Measurements from ENCODE around the gene CDCP2.
A peak's percentile ranks its signal among the peaks of the same experiment; 100 is the strongest.

The CDCP2 gene

DNA sequence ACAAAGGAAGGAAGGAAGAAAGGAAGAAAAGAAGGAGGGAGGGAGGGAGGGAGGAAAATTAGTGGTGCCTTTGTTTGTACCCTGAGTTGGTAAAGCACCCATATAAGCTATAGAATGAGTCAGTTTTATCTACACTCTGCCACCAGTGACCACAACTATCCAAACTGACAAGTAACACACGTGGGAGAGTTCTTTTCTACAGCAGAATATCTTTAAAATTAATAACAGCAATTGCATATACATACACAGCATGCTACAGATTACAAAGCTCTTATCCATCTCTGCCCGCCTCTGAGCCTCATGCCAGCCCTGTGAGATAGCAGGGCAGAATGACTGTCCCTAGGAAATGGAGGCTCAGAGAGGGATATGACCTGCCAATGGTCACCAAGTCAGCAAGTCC, 20.3 kb downstream of the CDCP2 start:
- H3K9ac ChIP-seq (ENCODE audit: low read depth, low read length): no peak overlapping the region
- no peaks in the 10 kb centered on the region for H3K9me3 ChIP-seq (ENCODE audit: insufficient read depth, low read depth, low read length)
- H3K36me3 ChIP-seq (ENCODE audit: insufficient read depth, low read depth, low read length): no peaks in the 10 kb centered on the region
- H3K4me3 ChIP-seq (ENCODE audit: low read length): no peak overlapping the region
- H3K4me1 ChIP-seq (ENCODE audit: insufficient read depth, low read length): peaks cover 22% of the 10 kb centered on the region
- no peaks in the 10 kb centered on the region; the same call in 1 of the 2 replicates for H3K27me3 ChIP-seq (ENCODE audit: insufficient read depth, low read length)
- no peak overlapping the region for H3K27ac ChIP-seq (ENCODE audit: low read length)

DNA sequence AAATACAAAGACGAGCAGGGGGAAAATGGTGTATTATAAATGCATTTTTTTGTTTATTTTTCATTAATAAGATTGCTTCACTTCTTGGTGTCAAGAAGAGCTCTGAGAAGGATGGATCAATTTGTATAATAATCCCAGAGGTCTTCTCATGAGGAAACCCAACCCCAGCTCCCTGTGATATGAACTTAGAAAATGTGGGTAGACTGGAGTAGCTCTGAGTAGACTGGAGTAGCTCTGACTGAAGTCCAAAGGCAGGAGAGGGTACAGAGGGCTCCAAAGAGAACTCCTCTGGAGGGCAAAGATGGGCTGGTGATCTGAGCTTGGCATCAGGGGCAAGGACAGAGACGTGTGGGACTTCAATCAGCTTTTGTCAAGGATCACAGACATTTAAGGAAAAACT, 21.4 kb downstream of the CDCP2 start:
- Histone ChIP-seq H3K4me3 (ENCODE audit: low read length) (no peak overlapping the region), H3K27ac (ENCODE audit: low read length) (no peak overlapping the region), H3K9ac (ENCODE audit: low read depth, low read length) (no peak overlapping the region), H3K36me3 (ENCODE audit: insufficient read depth, low read depth, low read length) (no peaks in the 10 kb centered on the region), H3K27me3 (ENCODE audit: insufficient read depth, low read length) (no peaks in the 10 kb centered on the region; the same call in 1 of the 2 replicates), H3K9me3 (ENCODE audit: insufficient read depth, low read depth, low read length) (no peaks in the 10 kb centered on the region), H3K4me1 (ENCODE audit: insufficient read depth, low read length) (peaks cover 13% of the 10 kb centered on the region; the same call in 1 of the 2 replicates)

DNA sequence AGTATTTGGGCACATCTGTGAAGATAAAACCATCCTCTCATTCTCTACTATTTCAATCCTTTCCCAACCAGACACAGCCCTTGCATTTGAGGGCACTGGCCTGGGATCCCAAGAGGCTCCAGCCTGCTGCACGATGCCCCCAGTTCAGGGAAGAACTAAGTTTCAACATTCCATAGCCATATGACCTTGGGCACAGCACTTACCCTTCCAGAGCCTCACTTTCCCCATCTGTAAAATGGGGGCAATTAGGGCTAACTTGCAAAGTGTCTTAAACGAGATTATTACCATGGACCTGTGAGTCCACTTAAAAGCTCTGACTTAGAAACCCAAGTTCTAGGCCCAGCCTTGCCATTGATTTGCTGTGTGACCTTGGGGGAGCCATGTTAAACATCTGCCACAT, 22.9 kb downstream of the CDCP2 start:
- H3K27me3 ChIP-seq (ENCODE audit: insufficient read depth, low read length): no peaks in the 10 kb centered on the region; the same call in 1 of the 2 replicates
- H3K9me3 ChIP-seq (ENCODE audit: insufficient read depth, low read depth, low read length): no peaks in the 10 kb centered on the region
- H3K36me3 ChIP-seq (ENCODE audit: insufficient read depth, low read depth, low read length): no peaks in the 10 kb centered on the region
- H3K4me1 ChIP-seq (ENCODE audit: insufficient read depth, low read length): no peaks in the 10 kb centered on the region
- H3K9ac ChIP-seq (ENCODE audit: low read depth, low read length): no peak overlapping the region
- no peak overlapping the region for H3K4me3 ChIP-seq (ENCODE audit: low read length)
- H3K27ac ChIP-seq (ENCODE audit: low read length): no peak overlapping the region

DNA sequence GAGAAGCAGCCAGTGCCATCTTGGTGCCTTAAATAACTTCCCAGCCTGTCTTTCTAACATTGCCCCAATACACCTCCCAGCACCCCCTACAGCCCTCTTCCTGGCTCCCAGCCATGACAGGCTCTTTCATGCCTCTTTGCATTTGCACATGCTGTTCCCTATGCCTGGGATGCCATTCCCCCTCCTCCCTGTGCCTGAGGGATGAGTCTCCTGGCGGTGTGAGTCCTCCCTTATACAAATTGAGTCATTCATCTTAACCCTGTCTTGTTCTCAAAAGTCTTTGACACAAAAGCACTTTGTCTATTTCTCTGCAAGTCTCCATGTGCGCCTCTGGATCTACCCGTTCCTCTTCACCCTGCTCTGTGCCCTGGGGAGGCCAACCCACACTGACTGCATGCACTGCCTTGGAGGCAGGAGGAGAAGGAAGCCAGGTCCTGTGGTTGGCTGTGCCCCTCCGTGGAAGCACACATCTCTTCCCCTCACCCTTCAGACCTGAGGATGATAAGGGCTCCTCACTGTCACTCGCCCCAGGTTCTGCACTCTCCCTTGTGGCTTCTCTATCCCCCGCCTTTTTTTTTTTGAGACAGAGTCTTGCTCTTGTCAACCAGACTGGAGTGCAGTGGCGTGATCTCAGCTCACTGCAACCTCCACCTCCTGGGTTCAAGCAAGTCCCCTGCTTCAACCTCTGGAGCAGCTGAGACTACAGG, 25.1 kb downstream of the CDCP2 start:
- H3K36me3 ChIP-seq (ENCODE audit: insufficient read depth, low read depth, low read length): no peaks in the 10 kb centered on the region
- H3K27ac ChIP-seq (ENCODE audit: low read length): no peak overlapping the region
- peaks cover 12% of the 10 kb centered on the region for H3K27me3 ChIP-seq (ENCODE audit: insufficient read depth, low read length)
- no peaks in the 10 kb centered on the region for H3K9me3 ChIP-seq (ENCODE audit: insufficient read depth, low read depth, low read length)
- peaks cover 3% of the 10 kb centered on the region; the same call in 1 of the 2 replicates for H3K4me1 ChIP-seq (ENCODE audit: insufficient read depth, low read length)
- H3K4me3 ChIP-seq (ENCODE audit: low read length): no peak overlapping the region
- H3K9ac ChIP-seq (ENCODE audit: low read depth, low read length): no peak overlapping the region

DNA sequence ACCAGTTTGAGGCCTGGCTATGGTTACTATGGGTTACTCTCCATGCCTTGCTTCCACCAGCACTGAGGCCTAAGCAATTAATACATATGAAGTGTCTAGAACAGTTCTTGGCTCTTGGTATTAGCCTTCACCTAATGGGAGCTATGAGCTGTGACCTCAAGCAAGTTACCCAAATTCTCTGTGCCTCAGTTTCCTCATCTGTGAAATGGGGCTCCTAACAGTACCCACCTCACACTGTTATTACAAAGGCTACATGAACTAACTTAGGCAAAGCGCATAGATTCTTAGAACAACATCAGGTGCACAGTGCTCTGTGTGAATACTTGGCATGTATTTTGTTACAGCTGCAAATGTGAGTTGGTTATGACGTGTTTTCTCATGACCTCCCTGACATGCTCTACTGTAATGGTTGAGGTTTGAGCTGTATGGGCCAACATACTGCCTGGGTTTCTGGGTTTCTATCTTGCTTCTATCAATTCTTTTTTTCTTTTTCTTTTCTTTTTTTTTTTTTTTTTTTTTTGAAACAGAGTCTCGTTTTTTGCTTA, 26.5 kb downstream of the CDCP2 start:
- Histone ChIP-seq H3K9me3 (ENCODE audit: insufficient read depth, low read depth, low read length) (no peaks in the 10 kb centered on the region), H3K4me3 (ENCODE audit: low read length) (no peak overlapping the region), H3K9ac (ENCODE audit: low read depth, low read length) (no peak overlapping the region), H3K27me3 (ENCODE audit: insufficient read depth, low read length) (peaks cover 23% of the 10 kb centered on the region), H3K27ac (ENCODE audit: low read length) (no peak overlapping the region), H3K36me3 (ENCODE audit: insufficient read depth, low read depth, low read length) (no peaks in the 10 kb centered on the region), H3K4me1 (ENCODE audit: insufficient read depth, low read length) (peaks cover 3% of the 10 kb centered on the region; the same call in 1 of the 2 replicates)

DNA sequence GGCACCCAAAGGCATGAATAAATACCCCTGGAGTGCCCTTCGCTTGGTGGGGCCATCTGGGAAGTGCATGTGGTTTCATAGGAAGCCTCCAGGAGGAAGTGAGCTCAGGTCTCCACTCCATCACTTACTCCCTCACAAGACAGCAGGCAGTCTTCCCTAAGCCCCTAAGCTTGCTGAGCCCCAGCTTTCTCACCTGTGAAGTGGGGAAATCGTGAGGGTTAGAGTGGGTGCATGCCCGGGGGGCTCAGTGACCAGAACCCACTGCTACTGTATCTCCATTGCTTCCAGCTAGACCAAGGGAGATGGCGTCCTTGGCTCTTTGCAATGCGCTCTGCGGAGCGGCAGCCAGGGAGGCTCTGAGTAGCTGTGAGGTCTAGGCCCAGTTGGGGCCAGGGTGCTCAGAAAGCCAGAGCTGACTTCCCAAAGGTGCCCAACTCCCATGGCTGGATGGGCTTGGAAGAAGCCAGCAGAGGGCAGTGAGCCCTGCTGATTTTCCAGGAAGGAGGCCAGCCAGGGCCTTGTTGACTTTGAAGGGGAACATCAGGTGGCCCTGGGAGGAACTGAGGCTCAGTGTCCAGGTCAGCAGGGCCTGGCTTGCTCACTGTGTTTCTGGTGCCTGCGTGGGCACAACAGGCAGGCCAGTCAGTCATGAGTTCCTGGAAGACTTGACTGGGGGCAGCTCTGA, 27.3 kb downstream of the CDCP2 start:
- Histone ChIP-seq H3K9me3 (ENCODE audit: insufficient read depth, low read depth, low read length) (no peaks in the 10 kb centered on the region), H3K27ac (ENCODE audit: low read length) (no peak overlapping the region), H3K9ac (ENCODE audit: low read depth, low read length) (no peak overlapping the region)

DNA sequence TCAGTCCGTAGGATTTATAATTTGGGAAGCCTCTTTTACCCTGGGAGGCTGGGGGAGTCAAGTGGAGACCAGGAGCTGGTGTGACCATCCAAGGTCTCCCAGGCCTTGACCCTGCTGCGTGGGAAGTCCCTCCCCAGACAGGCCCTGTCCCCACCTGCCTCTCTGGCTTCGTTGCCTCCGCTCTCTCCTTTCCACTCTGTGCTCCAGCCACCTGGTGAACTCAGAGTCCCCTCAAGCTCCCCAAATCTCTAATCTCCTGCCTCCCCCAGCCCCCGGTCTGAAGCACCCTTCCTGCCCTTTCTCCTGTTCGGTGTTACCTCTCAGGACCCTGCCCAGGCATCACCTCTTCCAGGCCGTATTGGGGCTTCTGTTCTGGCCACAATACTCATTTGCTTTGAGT, 27.9 kb downstream of the CDCP2 start:
- Histone ChIP-seq H3K27me3 (ENCODE audit: insufficient read depth, low read length) (peaks cover 23% of the 10 kb centered on the region), H3K4me3 (ENCODE audit: low read length) (no peak overlapping the region), H3K9ac (ENCODE audit: low read depth, low read length) (no peak overlapping the region), H3K36me3 (ENCODE audit: insufficient read depth, low read depth, low read length) (no peaks in the 10 kb centered on the region), H3K4me1 (ENCODE audit: insufficient read depth, low read length) (peaks cover 3% of the 10 kb centered on the region; the same call in 1 of the 2 replicates), H3K27ac (ENCODE audit: low read length) (no peak overlapping the region), H3K9me3 (ENCODE audit: insufficient read depth, low read depth, low read length) (no peaks in the 10 kb centered on the region)

More for the DNA sequence above, 27.3 kb downstream of the CDCP2 start:
- Histone ChIP-seq H3K27me3 (ENCODE audit: insufficient read depth, low read length) (peaks cover 23% of the 10 kb centered on the region), H3K4me3 (ENCODE audit: low read length) (no peak overlapping the region), H3K36me3 (ENCODE audit: insufficient read depth, low read depth, low read length) (no peaks in the 10 kb centered on the region), H3K4me1 (ENCODE audit: insufficient read depth, low read length) (peaks cover 3% of the 10 kb centered on the region; the same call in 1 of the 2 replicates)

DNA sequence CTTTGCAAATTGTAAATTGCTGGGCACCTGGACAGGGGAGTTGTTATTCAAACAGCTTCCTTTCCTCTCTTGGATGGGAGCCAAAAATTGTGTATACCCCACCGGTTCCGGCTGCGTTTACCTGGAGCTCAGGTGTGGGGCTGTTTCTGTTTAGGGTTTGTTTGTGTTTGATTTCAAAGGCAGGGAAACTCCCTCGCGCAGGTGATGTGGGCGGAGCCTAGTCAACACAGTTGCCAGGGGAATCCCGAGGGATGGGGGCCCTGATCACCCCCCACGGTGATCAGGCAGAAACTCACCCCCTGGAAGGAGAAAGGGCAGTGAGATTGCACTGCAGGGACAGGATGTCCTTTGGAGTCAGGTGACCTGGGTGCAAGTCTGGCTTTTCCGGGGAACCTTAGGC, 28.3 kb downstream of the CDCP2 start:
- Histone ChIP-seq H3K9me3 (ENCODE audit: insufficient read depth, low read depth, low read length) (no peaks in the 10 kb centered on the region), H3K4me3 (ENCODE audit: low read length) (no peak overlapping the region), H3K9ac (ENCODE audit: low read depth, low read length) (no peak overlapping the region), H3K27me3 (ENCODE audit: insufficient read depth, low read length) (peaks cover 23% of the 10 kb centered on the region), H3K4me1 (ENCODE audit: insufficient read depth, low read length) (peaks cover 3% of the 10 kb centered on the region; the same call in 1 of the 2 replicates), H3K36me3 (ENCODE audit: insufficient read depth, low read depth, low read length) (no peaks in the 10 kb centered on the region), H3K27ac (ENCODE audit: low read length) (no peak overlapping the region)

DNA sequence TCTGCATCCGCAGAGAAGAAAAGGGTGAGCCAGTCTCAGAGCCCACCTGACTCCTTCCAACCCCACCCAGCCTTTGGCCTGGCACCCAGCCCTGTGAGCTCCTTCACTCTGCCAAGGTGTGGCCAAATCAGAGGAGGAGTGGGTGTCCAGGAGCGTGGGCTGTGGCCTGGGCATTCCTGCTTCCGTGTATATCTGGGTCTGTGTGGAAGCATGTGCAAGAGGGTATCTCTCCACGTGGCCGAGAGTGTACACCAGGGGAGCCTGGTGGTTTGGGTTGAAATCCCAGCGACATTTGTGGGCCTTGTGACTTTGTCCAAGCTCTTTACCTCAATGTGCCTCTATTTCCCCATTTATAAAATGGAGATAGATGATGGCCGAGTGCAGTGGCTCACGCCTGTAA, 29.8 kb downstream of the CDCP2 start:
- H3K36me3 ChIP-seq (ENCODE audit: insufficient read depth, low read depth, low read length): no peaks in the 10 kb centered on the region
- no peaks in the 10 kb centered on the region for H3K9me3 ChIP-seq (ENCODE audit: insufficient read depth, low read depth, low read length)
- H3K27me3 ChIP-seq (ENCODE audit: insufficient read depth, low read length): peaks cover 23% of the 10 kb centered on the region
- peaks cover 3% of the 10 kb centered on the region; the same call in 1 of the 2 replicates for H3K4me1 ChIP-seq (ENCODE audit: insufficient read depth, low read length)
- H3K27ac ChIP-seq (ENCODE audit: low read length): no peak overlapping the region
- no peak overlapping the region for H3K9ac ChIP-seq (ENCODE audit: low read depth, low read length)
- no peak overlapping the region for H3K4me3 ChIP-seq (ENCODE audit: low read length)

DNA sequence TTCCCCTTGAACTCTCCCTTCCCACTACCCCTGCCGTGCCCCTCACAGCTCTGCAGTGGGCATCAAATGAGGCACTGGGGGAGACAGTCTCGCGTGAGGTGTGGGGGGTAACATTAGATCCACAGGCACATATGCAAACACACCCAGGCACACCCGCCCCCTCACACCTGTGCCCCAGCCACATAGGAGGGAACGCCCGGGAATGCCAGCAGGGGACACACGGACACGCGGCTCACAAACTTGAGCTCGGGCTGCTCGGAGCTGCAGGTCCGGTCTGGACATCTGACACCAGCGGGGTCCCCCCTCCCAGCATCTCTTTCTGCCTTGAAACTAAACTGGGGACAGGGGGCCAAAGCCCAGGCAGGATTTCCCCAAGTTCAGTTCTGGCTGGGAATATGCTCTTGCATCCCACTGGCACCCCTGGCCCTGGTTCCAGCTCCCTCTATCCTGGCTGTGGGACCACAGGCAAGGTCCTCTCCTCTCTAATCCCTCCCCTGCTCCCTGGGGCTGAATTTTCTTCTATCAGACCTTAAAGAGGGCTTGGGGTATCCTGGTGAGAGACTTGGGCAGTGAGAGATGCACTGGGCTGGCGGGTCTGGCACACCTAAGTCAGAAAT, 30.6 kb downstream of the CDCP2 start:
- H3K9ac ChIP-seq (ENCODE audit: low read depth, low read length): no peak overlapping the region
- H3K4me3 ChIP-seq (ENCODE audit: low read length): peak overlapping the region; percentile 50; the same call in 1 of the 2 replicates
- H3K27ac ChIP-seq (ENCODE audit: low read length): no peak overlapping the region

DNA sequence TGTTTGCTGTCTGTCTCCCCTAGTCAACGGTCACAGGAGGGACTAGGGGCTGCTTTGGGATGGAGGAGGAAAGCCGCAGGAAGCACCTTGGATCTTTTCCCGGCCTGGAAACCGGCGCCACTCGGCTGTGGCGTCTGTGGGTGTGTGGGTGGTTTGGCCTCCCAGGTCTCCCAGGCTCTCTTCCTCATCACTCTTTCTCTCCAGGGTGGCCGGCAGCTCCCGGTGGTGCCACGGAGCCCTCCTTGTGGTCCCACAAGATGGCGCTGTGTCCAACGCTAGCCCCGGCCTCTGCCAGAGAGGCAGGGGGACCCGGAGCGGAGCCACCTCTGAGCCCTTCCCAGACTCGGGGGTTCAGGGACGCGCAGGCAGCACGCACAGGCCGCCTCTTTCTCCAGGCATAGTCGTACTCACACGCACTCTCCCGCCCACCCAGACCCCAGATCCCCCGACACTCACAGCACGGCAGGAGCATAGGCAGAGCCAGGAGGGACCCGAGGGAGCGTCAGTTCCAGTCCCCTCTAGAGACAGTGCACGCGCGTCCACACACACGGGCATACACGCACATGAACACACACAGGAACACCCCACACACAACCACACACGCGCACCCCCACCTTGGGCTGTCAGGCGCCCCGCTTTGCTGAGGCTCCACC, 31.2 kb downstream of the CDCP2 start:
- Histone ChIP-seq H3K9ac (ENCODE audit: low read depth, low read length) (no peak overlapping the region), H3K9me3 (ENCODE audit: insufficient read depth, low read depth, low read length) (no peaks in the 10 kb centered on the region), H3K36me3 (ENCODE audit: insufficient read depth, low read depth, low read length) (no peaks in the 10 kb centered on the region), H3K27ac (ENCODE audit: low read length) (no peak overlapping the region), H3K27me3 (ENCODE audit: insufficient read depth, low read length) (peaks cover 23% of the 10 kb centered on the region), H3K4me1 (ENCODE audit: insufficient read depth, low read length) (peaks cover 3% of the 10 kb centered on the region; the same call in 1 of the 2 replicates), H3K4me3 (ENCODE audit: low read length) (peak overlapping the region; percentile 50; the same call in 1 of the 2 replicates)

More for the DNA sequence above, 30.6 kb downstream of the CDCP2 start:
- H3K4me1 ChIP-seq (ENCODE audit: insufficient read depth, low read length): peaks cover 3% of the 10 kb centered on the region; the same call in 1 of the 2 replicates
- H3K27me3 ChIP-seq (ENCODE audit: insufficient read depth, low read length): peaks cover 23% of the 10 kb centered on the region
- H3K9me3 ChIP-seq (ENCODE audit: insufficient read depth, low read depth, low read length): no peaks in the 10 kb centered on the region
- no peaks in the 10 kb centered on the region for H3K36me3 ChIP-seq (ENCODE audit: insufficient read depth, low read depth, low read length)

Measured in iPS-20b (cell line).